K562 (cell line): ENCODE measurements around the gene SLC30A1. TPM values are rescaled to one million over a fixed set of nuclear protein-coding genes. Genes with fewer than 3 reads are reported as not detected.

Experiments used
- ARID2 ChIP-seq: fragments of 450-650 bp; IDR thresholded peaks from 2 replicates; pipeline ENCODE4 v1.6.1; 2017; ENCODE audit warnings: antibody characterized with exemption, mild to moderate bottlenecking
- EHMT2 ChIP-seq: fragments of 450-650 bp; IDR thresholded peaks from 2 replicates; pipeline ENCODE4 v1.6.1; 2018; ENCODE audit warnings: antibody characterized with exemption
- ELK1 ChIP-seq: sonication (generic); formaldehyde crosslinking; IDR thresholded peaks from 2 replicates; pipeline ENCODE4 v1.8.1; 2022; ENCODE audit warnings: missing genetic modification reagents
- HCFC1 ChIP-seq: IDR thresholded peaks from 2 replicates; pipeline ENCODE4 v1.6.1; 2012; ENCODE audit warnings: low read depth, low read length, improper control_type of control experiment
- HINFP ChIP-seq: fragments of 450-650 bp; conservative IDR thresholded peaks from 2 replicates; pipeline ENCODE4 v1.6.1; 2016; ENCODE audit warnings: missing genetic modification characterization, low read depth, mild to moderate bottlenecking, control low read depth, missing compliant biosample characterization
- JUNB ChIP-seq: fragments of 450-650 bp; formaldehyde crosslinking; conservative IDR thresholded peaks from 2 replicates; pipeline ENCODE4 v1.4.0; 2020; ENCODE audit warnings: mild to moderate bottlenecking
- MLLT1 ChIP-seq, 2 experiments: fragments of 450-650 bp; IDR thresholded peaks; 2 replicates each; pipeline ENCODE4 v1.6.1; 2016
- NFXL1 ChIP-seq: fragments of 450-650 bp; formaldehyde crosslinking; IDR thresholded peaks from 2 replicates; pipeline ENCODE4 v1.4.0; 2021; ENCODE audit warnings: mild to moderate bottlenecking
- POLR3A ChIP-seq: IDR thresholded peaks from 2 replicates; pipeline ENCODE4 v1.6.1; 2011; ENCODE audit warnings: borderline replicate concordance, mild to moderate bottlenecking, moderate library complexity; ENCODE audit not compliant: insufficient read length, insufficient read depth; ENCODE audit errors: extremely low read depth
- PREB ChIP-seq: sonication (generic); formaldehyde crosslinking; IDR thresholded peaks from 2 replicates; pipeline ENCODE4 v1.8.1; 2023; ENCODE audit warnings: mild to moderate bottlenecking, missing genetic modification reagents
- PTRF ChIP-seq: fragments of 450-650 bp; IDR thresholded peaks from 2 replicates; pipeline ENCODE4 v1.6.1; 2016; ENCODE audit warnings: mild to moderate bottlenecking, missing genetic modification characterization, missing compliant biosample characterization
- PTTG1 ChIP-seq: fragments of 450-650 bp; IDR thresholded peaks from 2 replicates; pipeline ENCODE4 v1.6.1; 2016; ENCODE audit warnings: low read depth, mild to moderate bottlenecking, missing genetic modification characterization, missing compliant biosample characterization
- PYGO2 ChIP-seq: fragments of 450-650 bp; IDR thresholded peaks from 2 replicates; pipeline ENCODE4 v1.6.1; 2016; ENCODE audit warnings: mild to moderate bottlenecking, missing genetic modification characterization, moderate library complexity, missing compliant biosample characterization
- U2AF1 ChIP-seq: fragments of 200-400 bp; formaldehyde crosslinking; optimal IDR thresholded peaks from 2 replicates; pipeline ENCODE3; 2017; ENCODE audit warnings: mild to moderate bottlenecking, low read depth, low read length, moderate library complexity
- VEZF1 ChIP-seq: fragments of 200-800 bp; sonication (Bioruptor generic); IDR thresholded peaks from 2 replicates; pipeline ENCODE4 v1.6.1; 2017; ENCODE audit warnings: missing genetic modification characterization, missing compliant biosample characterization
- ZKSCAN3 ChIP-seq: fragments of 250-450 bp; sonication (Bioruptor Pico); IDR thresholded peaks from 2 replicates; pipeline ENCODE4 v1.4.0; 2020
- ZNF134 ChIP-seq: fragments of 250-450 bp; sonication (Bioruptor Pico); conservative IDR thresholded peaks from 2 replicates; pipeline ENCODE4 v1.4.0; 2020
- ZNF23 ChIP-seq: fragments of 250-450 bp; sonication (Bioruptor Pico); IDR thresholded peaks from 2 replicates; pipeline ENCODE4 v1.4.0; 2020; ENCODE audit warnings: mild to moderate bottlenecking
- ZNF41 ChIP-seq: fragments of 250-450 bp; sonication (Bioruptor Pico); conservative IDR thresholded peaks from 2 replicates; pipeline ENCODE4 v1.4.0; 2020; ENCODE audit warnings: mild to moderate bottlenecking
- ZNF583 ChIP-seq: fragments of 250-450 bp; sonication (Bioruptor Pico); IDR thresholded peaks from 2 replicates; pipeline ENCODE4 v1.4.0; 2020
- ZNF644 ChIP-seq: fragments of 200-800 bp; sonication (Bioruptor generic); IDR thresholded peaks from 2 replicates; pipeline ENCODE4 v1.6.1; 2016; ENCODE audit warnings: low read depth, missing genetic modification characterization, missing compliant biosample characterization
- polyA plus RNA-seq, 8 experiments: library from polyadenylated mRNA; depleted of rRNA in 4 of 8; stranded (reverse) in 5 of 8; unstranded in 3 of 8; fragments of >200 nt; fragmentation: Nextera tagmentation in 2 of 8; fragmentation: Illumina TruSeq in 1 of 8; extraction: Ambion mirVana in 2 of 8; extraction: Trizol in 1 of 8; gene quantifications; 2 replicates each; pipeline versions ENCODE4 v1.2.1 to v1.2.3, GENCODE V29; 2011 to 2014; ENCODE audit warnings: inconsistent platforms in 1 of 8, missing spikeins in 1 of 8
- total RNA-seq, 7 experiments: library from RNA; depleted of rRNA in 6 of 7; stranded (reverse); fragments of >200 nt in 6 of 7; fragmentation: Illumina TruSeq in 2 of 7; extraction: Trizol in 2 of 7; gene quantifications; 2 replicates each; pipeline versions ENCODE4 v1.2.1 to v1.2.3, GENCODE V29; 2011 to 2021; ENCODE audit warnings: low replicate concordance in 1 of 7

The SLC30A1 gene
- total and polyA plus RNA-seq, 9 of the 15 experiments (the other 6 are each of a cell fraction or from before 2014, with no cell fraction given), result 4.1 to 14.4 (median 6.6) TPM

- TF ChIP-seq PREB (CRISPR knock-in tag) (no peak), HINFP (tag) (peak; percentile 81), PTTG1 (tag) (peak; percentile 87), JUNB (no peak), PTRF (tag) (peak; percentile 95), ZKSCAN3 (no peak), ZNF583 (CRISPR knock-in tag) (peak; percentile 89; the same call in 1 of the 2 replicates), ZNF23 (0 out of 2 replicates have a peak, but pooled peaks have one; percentile 25), MLLT1 (IDR thresholded peaks at IDR 0.05) (no peak), ZNF134 (no peak; the same call in 1 of the 2 replicates), PYGO2 (tag) (peak; percentile 90), POLR3A (no peak), VEZF1 (peak; percentile 12; the same call in 1 of the 2 replicates), ZNF41 (peak; percentile 71; the same call in 1 of the 2 replicates), ZNF644 (peak; percentile 77; the same call in 1 of the 2 replicates), ELK1 (no peak), HCFC1 (no peak), ARID2 (no peak), U2AF1 (no peak), NFXL1 (CRISPR knock-in tag) (no peak), EHMT2 (no peak)
These were observed 53.8 kb downstream of the SLC30A1 start (continued) for GRCh38 chr1:211525101-211525676.
